ENCODE results near the gene ABI3.
A peak's percentile ranks its signal among the peaks of the same experiment; 100 is the strongest.
"Not testable (repeated sequence)": the region's sequence is repeated elsewhere in the genome, so short reads cannot be mapped to it uniquely, and the experiment has no call there.

ABI3 gene

DNA sequence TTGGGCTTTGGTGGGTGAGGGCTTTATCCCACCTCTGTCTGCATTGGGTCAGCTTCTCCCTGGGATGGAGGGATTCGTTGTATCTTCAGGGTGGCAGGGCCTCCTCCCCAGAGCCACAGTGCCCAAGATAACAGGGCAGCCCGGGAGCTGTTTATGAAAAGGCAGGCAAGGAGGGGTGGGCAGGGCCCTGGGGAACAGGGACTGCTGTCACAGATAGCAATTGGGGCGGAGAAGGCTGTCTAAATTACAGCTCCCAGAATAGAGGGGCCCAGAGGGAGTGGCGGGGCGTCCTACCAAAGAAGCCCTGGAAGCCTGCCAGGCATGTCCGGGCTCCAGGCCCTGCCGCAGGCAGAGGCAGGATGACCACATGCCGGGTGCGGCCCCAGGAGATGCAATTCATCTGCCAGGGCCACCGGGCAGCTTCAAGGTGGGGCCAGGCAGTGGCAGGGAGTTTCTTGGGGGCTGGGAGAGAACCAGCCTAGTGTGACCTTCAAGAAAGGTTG lies 38.8 kb downstream of the ABI3 start:
- Histone ChIP-seq H3K4me1 (ENCODE audit: control insufficient read depth in 1 of 2, insufficient read depth in 2 of 2, low read length in 2 of 2) (no peaks in the 10 kb centered on the region), H3K9me3 (ENCODE audit: control insufficient read depth in 1 of 2, low read length in 2 of 2) (no peaks in the 10 kb centered on the region), H3K27ac (ENCODE audit: low read depth, low read length) (no peak overlapping the region), H3K36me3 (ENCODE audit: control insufficient read depth in 1 of 2, insufficient read depth in 2 of 2, low read length in 2 of 2) (no peaks in the 10 kb centered on the region), H3K27me3 (ENCODE audit: control insufficient read depth in 1 of 2, insufficient read depth in 2 of 2, low read length in 2 of 2) (peaks cover 0 to 5% of the 10 kb centered on the region in 2 donors), H3K9ac (ENCODE audit: low read depth in 1 of 2, low read length in 2 of 2) (no peak overlapping the region), H3K4me3 (ENCODE audit: low read depth in 1 of 2, low read length in 2 of 2) (no peak overlapping the region)

DNA sequence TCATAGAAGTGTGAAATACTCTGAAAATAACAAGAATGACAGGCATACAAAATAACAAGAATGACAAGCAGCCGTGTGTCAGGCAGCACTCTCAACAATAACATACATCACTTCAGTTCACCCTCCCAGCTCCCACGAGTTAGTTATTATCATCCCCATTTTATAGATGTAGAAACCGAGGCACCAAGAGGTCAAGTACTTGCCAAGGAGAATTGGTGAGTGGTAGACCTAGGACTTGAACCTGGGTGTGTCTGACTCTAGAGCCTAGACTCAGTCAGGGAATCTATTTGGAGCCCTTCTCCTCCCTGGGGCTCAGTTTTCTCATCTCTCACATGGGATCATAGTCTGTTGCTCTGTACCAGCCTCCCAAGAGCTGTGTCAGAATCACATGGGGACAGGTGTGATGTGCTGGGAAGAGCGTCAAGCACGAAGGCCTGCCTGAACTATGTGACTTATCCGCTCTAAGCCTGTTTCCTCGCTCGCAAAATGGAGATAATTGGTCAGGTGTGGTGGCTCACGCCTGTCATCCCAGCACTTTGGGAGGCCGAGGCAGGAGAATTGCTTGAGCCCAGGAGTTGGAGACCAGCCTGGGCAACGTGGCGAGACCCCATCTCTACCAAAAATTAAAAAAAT lies 39.5 kb downstream of the ABI3 start:
- Histone ChIP-seq H3K9me3 (ENCODE audit: control insufficient read depth in 1 of 2, low read length in 2 of 2) (no peaks in the 10 kb centered on the region), H3K9ac (ENCODE audit: low read depth in 1 of 2, low read length in 2 of 2) (no peak overlapping the region), H3K4me3 (ENCODE audit: low read depth in 1 of 2, low read length in 2 of 2) (no peak overlapping the region), H3K4me1 (ENCODE audit: control insufficient read depth in 1 of 2, insufficient read depth in 2 of 2, low read length in 2 of 2) (no peaks in the 10 kb centered on the region), H3K36me3 (ENCODE audit: control insufficient read depth in 1 of 2, insufficient read depth in 2 of 2, low read length in 2 of 2) (no peaks in the 10 kb centered on the region), H3K27me3 (ENCODE audit: control insufficient read depth in 1 of 2, insufficient read depth in 2 of 2, low read length in 2 of 2) (peaks cover 0 to 5% of the 10 kb centered on the region in 2 donors), H3K27ac (ENCODE audit: low read depth, low read length) (no peak overlapping the region)

DNA sequence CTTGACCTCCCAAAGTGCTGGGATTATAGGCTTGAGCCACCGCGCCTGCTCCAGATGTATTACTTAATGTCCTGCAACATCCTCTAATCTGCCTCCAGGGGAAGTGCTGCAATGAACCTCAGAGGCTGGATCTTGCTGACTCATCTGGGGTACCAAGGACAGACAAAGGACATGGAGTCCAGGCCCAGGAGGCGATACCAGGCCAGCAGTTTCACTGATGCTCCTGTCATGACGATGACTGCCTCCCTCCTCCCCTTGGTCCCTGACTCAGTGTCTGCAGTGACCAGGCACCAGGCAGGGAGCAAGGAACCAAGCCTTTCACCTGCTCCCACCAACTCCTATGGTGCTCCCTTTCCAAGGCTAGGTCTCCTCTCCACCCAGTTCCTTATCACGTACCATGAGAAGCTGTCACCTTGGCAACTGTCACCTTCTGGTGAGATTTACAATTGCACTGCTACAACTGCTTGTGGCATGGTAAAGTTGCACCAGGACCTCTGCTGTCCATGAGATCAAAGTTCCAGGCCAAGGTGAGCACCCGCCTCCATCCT lies 41.7 kb downstream of the ABI3 start:
- H3K27me3 ChIP-seq (ENCODE audit: control insufficient read depth in 1 of 2, insufficient read depth in 2 of 2, low read length in 2 of 2): peaks cover 0 to 5% of the 10 kb centered on the region in 2 donors
- no peaks in the 10 kb centered on the region for H3K9me3 ChIP-seq (ENCODE audit: control insufficient read depth in 1 of 2, low read length in 2 of 2)
- no peaks in the 10 kb centered on the region for H3K36me3 ChIP-seq (ENCODE audit: control insufficient read depth in 1 of 2, insufficient read depth in 2 of 2, low read length in 2 of 2)
- H3K27ac ChIP-seq (ENCODE audit: low read depth, low read length): no peak overlapping the region
- no peak overlapping the region for H3K9ac ChIP-seq (ENCODE audit: low read depth in 1 of 2, low read length in 2 of 2)
- H3K4me1 ChIP-seq (ENCODE audit: control insufficient read depth in 1 of 2, insufficient read depth in 2 of 2, low read length in 2 of 2): no peaks in the 10 kb centered on the region
- H3K4me3 ChIP-seq (ENCODE audit: low read depth in 1 of 2, low read length in 2 of 2): no peak overlapping the region

DNA sequence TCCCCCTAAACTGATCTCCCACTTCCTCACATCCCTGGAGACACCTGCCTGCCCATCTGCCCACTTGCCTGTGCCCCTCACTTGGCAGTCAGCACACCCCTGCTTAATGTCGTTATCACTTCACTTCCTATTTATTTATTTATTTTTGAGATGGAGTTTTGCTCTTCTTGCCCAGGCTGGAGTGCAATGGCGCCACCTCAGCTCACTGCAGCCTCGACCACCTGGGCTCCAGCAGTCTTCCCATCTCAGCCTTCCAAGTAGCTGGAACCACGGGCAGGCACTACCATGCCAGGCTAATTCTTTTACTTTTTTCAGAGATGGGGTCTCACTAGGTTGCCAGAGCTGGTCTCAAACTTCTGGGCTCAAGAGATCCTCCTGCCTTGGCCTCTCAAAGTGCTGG lies 43.6 kb downstream of the ABI3 start:
- H3K27me3 ChIP-seq (ENCODE audit: control insufficient read depth in 1 of 2, insufficient read depth in 2 of 2, low read length in 2 of 2): peaks cover 0 to 5% of the 10 kb centered on the region in 2 donors
- no peak overlapping the region for H3K4me3 ChIP-seq (ENCODE audit: low read depth in 1 of 2, low read length in 2 of 2)
- H3K4me1 ChIP-seq (ENCODE audit: control insufficient read depth in 1 of 2, insufficient read depth in 2 of 2, low read length in 2 of 2): no peaks in the 10 kb centered on the region
- no peaks in the 10 kb centered on the region for H3K9me3 ChIP-seq (ENCODE audit: control insufficient read depth in 1 of 2, low read length in 2 of 2)
- H3K27ac ChIP-seq (ENCODE audit: low read depth, low read length): no peak overlapping the region
- no peaks in the 10 kb centered on the region for H3K36me3 ChIP-seq (ENCODE audit: control insufficient read depth in 1 of 2, insufficient read depth in 2 of 2, low read length in 2 of 2)
- H3K9ac ChIP-seq (ENCODE audit: low read depth in 1 of 2, low read length in 2 of 2): no peak overlapping the region

DNA sequence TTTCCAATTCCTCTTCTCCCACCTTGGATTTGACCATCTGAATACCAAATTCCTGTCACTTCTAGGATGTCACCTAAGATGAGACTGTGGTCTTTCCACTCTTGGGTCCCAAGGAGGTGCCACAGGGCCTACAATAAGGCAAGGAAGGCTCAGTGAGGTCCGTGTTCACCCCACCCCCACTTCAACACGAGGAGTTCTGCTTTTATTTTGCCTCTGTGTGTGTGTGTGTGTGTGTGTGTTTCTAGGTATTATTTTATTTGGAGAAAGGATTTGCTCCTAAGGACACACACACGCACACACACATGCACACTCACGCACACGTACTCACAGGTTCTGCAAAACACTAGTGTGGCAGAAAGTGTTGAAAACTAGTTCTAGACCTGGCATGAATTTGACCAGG lies 44.6 kb downstream of the ABI3 start:
- Histone ChIP-seq H3K9me3 (ENCODE audit: control insufficient read depth in 1 of 2, low read length in 2 of 2) (no peaks in the 10 kb centered on the region), H3K36me3 (ENCODE audit: control insufficient read depth in 1 of 2, insufficient read depth in 2 of 2, low read length in 2 of 2) (no peaks in the 10 kb centered on the region), H3K27ac (ENCODE audit: low read depth, low read length) (no peak overlapping the region), H3K27me3 (ENCODE audit: control insufficient read depth in 1 of 2, insufficient read depth in 2 of 2, low read length in 2 of 2) (peaks cover 0 to 4% of the 10 kb centered on the region in 2 donors), H3K9ac (ENCODE audit: low read depth in 1 of 2, low read length in 2 of 2) (no peak overlapping the region), H3K4me3 (ENCODE audit: low read depth in 1 of 2, low read length in 2 of 2) (no peak overlapping the region), H3K4me1 (ENCODE audit: control insufficient read depth in 1 of 2, insufficient read depth in 2 of 2, low read length in 2 of 2) (peaks cover 0 to 5% of the 10 kb centered on the region in 2 donors)

DNA sequence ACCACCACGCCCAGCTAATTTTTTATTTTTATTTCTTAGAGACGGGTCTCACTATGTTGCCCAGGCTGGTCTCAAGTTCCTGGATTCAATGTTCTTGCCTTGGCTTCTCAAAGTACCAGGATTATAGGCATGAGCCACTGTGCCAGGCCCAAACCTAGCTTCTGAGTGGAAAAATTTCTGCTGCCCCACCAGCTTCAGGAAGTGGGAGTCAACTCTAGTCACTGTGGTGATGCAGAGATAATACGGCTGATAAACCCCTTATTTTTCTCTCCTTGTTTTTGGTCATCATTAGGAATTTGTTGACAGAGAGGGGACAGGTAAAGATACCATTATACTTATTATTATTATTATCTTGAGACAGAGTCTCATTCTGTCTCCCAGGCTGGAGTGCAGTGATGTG lies 47.9 kb downstream of the ABI3 start:
- H3K9ac ChIP-seq (ENCODE audit: low read depth in 1 of 2, low read length in 2 of 2): no peak overlapping the region

DNA sequence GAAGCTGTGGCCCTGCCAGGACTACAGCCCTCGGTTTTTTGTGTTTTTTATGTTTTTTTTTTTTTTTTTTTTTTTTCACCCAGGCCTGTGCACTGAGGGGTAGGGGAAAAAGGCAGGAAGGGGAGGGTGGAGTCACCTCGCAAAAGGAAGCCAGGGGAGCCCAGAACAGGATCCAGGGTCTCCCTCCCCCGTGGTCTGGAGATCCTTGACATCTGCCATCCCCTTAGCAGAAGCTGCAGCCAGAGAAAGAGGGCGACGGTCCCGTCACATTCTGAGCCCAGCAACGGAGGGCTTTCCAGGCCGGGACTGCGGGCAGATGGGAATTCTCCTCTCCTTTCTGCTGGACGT lies 49.1 kb downstream of the ABI3 start:
- Histone ChIP-seq H3K9me3 (ENCODE audit: control insufficient read depth in 1 of 2, low read length in 2 of 2) (no peaks in the 10 kb centered on the region), H3K9ac (ENCODE audit: low read depth in 1 of 2, low read length in 2 of 2) (peak overlapping the region; percentile 55 to 72), H3K36me3 (ENCODE audit: control insufficient read depth in 1 of 2, insufficient read depth in 2 of 2, low read length in 2 of 2) (no peaks in the 10 kb centered on the region), H3K4me1 (ENCODE audit: control insufficient read depth in 1 of 2, insufficient read depth in 2 of 2, low read length in 2 of 2) (peaks cover 6 to 11% of the 10 kb centered on the region in 2 donors), H3K27ac (ENCODE audit: low read depth, low read length) (peak overlapping the region; percentile 14), H3K4me3 (ENCODE audit: low read depth in 1 of 2, low read length in 2 of 2) (peak overlapping the region; percentile 50 to 72), H3K27me3 (ENCODE audit: control insufficient read depth in 1 of 2, insufficient read depth in 2 of 2, low read length in 2 of 2) (peaks cover 0 to 9% of the 10 kb centered on the region in 2 donors)

More for the DNA sequence above, 47.9 kb downstream of the ABI3 start:
- H3K4me3 ChIP-seq (ENCODE audit: low read depth in 1 of 2, low read length in 2 of 2): no peak overlapping the region
- no peaks in the 10 kb centered on the region for H3K36me3 ChIP-seq (ENCODE audit: control insufficient read depth in 1 of 2, insufficient read depth in 2 of 2, low read length in 2 of 2)
- H3K4me1 ChIP-seq (ENCODE audit: control insufficient read depth in 1 of 2, insufficient read depth in 2 of 2, low read length in 2 of 2): peaks cover 6 to 11% of the 10 kb centered on the region in 2 donors
- no peak overlapping the region for H3K27ac ChIP-seq (ENCODE audit: low read depth, low read length)
- peaks cover 0 to 9% of the 10 kb centered on the region in 2 donors for H3K27me3 ChIP-seq (ENCODE audit: control insufficient read depth in 1 of 2, insufficient read depth in 2 of 2, low read length in 2 of 2)
- no peaks in the 10 kb centered on the region for H3K9me3 ChIP-seq (ENCODE audit: control insufficient read depth in 1 of 2, low read length in 2 of 2)

DNA sequence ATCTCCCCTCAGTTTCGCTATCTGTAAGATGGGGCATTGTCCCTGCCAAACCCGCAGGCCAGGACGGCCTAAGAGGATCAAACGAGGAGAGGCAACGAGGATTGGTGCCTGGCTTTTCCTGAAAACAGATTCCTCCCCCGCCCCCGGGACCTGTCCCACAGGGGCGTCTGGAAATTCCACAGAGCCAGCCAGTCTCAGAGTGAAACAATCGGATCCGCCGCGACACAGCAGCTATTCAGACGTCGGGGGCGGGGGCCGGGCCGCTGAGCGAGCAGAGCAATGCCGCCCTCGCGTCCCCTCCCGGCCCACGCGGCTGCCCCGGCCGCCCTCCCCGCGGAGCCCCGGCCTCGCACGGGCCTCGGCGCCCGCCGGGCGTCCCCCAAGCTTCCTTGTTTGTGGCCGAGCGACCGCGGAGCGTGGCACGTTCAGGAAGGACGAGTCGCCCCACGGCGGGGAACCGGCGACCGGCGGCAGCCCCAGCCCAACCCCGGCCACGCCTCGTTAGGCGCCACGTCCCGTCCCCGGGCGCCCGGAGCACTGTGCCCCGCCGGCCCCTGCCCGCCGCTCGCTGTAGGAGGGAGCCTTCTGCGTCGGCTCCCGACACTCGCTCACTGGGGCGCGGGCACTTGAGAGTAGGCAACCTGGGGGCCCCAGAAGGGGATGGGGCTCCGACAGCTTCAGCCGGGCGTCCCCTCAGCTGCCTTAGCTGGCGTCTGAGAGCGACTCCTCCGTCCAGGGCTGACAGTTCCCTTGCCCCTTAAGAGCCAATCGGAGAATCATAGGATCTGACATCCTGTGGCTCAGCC lies 49.7 kb downstream of the ABI3 start:
- Histone ChIP-seq H3K27ac (ENCODE audit: low read depth, low read length) (peak overlapping the region; percentile 32), H3K9me3 (ENCODE audit: control insufficient read depth in 1 of 2, low read length in 2 of 2) (no peaks in the 10 kb centered on the region), H3K36me3 (ENCODE audit: control insufficient read depth in 1 of 2, insufficient read depth in 2 of 2, low read length in 2 of 2) (no peaks in the 10 kb centered on the region), H3K4me3 (ENCODE audit: low read depth in 1 of 2, low read length in 2 of 2) (peak overlapping the region; percentile 50 to 72), H3K4me1 (ENCODE audit: control insufficient read depth in 1 of 2, insufficient read depth in 2 of 2, low read length in 2 of 2) (peaks cover 6 to 11% of the 10 kb centered on the region in 2 donors), H3K27me3 (ENCODE audit: control insufficient read depth in 1 of 2, insufficient read depth in 2 of 2, low read length in 2 of 2) (peaks cover 0 to 9% of the 10 kb centered on the region in 2 donors), H3K9ac (ENCODE audit: low read depth in 1 of 2, low read length in 2 of 2) (peak overlapping the region; percentile 55 to 72)

DNA sequence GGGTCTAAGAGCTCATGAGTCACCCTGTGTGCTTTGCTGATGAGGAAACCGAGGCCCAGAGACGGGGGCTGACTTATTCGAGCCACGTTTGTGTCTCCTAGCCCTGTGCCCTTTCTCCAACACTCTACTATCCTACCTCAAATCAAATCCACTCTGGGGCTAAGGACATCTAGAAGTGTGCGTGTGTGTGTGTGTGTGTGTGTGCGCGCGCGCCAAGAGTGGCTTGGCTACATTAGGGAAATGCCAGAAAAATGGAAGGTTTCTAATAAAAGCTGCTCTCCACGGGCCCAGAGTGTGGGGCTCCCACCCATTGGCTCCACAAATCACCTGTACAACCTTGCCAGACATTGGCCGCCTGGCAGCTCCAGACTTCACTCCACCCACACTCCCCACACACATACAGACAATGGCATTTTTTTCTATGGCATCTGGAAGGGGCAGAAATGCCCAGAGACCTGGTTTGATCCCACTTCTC lies 50.3 kb downstream of the ABI3 start:
- Histone ChIP-seq H3K9ac (ENCODE audit: low read depth in 1 of 2, low read length in 2 of 2) (peak overlapping the region; percentile 55 to 72), H3K4me1 (ENCODE audit: control insufficient read depth in 1 of 2, insufficient read depth in 2 of 2, low read length in 2 of 2) (peaks cover 6 to 11% of the 10 kb centered on the region in 2 donors), H3K27ac (ENCODE audit: low read depth, low read length) (no peak overlapping the region), H3K9me3 (ENCODE audit: control insufficient read depth in 1 of 2, low read length in 2 of 2) (no peaks in the 10 kb centered on the region), H3K36me3 (ENCODE audit: control insufficient read depth in 1 of 2, insufficient read depth in 2 of 2, low read length in 2 of 2) (no peaks in the 10 kb centered on the region), H3K27me3 (ENCODE audit: control insufficient read depth in 1 of 2, insufficient read depth in 2 of 2, low read length in 2 of 2) (peaks cover 0 to 9% of the 10 kb centered on the region in 2 donors), H3K4me3 (ENCODE audit: low read depth in 1 of 2, low read length in 2 of 2) (peak overlapping the region; percentile 50 to 72)

DNA sequence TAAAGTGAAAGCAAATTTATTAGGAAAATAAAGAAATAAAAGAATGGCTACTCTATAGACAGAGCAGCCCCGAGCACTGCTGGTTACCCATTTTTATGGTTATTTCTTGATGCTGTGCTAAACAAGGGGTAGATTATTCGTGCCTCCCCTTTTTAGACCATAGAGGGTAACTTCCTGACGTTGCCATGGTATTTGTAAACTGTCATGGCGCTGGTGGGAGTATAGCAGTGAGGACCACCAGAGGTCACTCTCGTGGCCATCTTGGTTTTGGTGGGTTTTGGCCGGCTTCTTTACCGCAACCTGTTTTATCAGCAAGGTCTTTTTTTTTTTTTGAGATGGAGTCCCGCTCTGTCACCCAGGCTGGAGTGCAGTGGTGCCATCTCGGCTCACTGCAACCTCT lies 51.0 kb downstream of the ABI3 start:
- not testable (repeated sequence) for H3K27me3 ChIP-seq (ENCODE audit: control insufficient read depth in 1 of 2, insufficient read depth in 2 of 2, low read length in 2 of 2); H3K36me3 ChIP-seq (ENCODE audit: control insufficient read depth in 1 of 2, insufficient read depth in 2 of 2, low read length in 2 of 2); H3K27ac ChIP-seq (ENCODE audit: low read depth, low read length); H3K4me3 ChIP-seq (ENCODE audit: low read depth in 1 of 2, low read length in 2 of 2); H3K9me3 ChIP-seq (ENCODE audit: control insufficient read depth in 1 of 2, low read length in 2 of 2); H3K9ac ChIP-seq (ENCODE audit: low read depth in 1 of 2, low read length in 2 of 2)
- H3K4me1 ChIP-seq (ENCODE audit: control insufficient read depth in 1 of 2, insufficient read depth in 2 of 2, low read length in 2 of 2): peaks cover 6 to 11% of the 10 kb centered on the region in 2 donors
